HG03159 (cell line): Measurements from ENCODE around the gene KLHL1.

Source experiments
- ATAC-seq: cut with Tn5 transposase; IDR thresholded peaks from one replicate; pipeline ENCODE4 v1.9.1; 2021; ENCODE audit warnings: mild to moderate bottlenecking, moderate library complexity; ENCODE audit not compliant: unreplicated experiment

KLHL1 gene

GRCh38 chr13:70022646-70023045, 85.6 kb downstream of the KLHL1 start:
- no peak for ATAC-seq

GRCh38 chr13:70016116-70016515, 92.1 kb downstream of the KLHL1 start:
- no peak for ATAC-seq

GRCh38 chr13:70014337-70014736, 93.9 kb downstream of the KLHL1 start:
- no peak for ATAC-seq

- no peak for ATAC-seq
These were observed 108.4 kb downstream of the KLHL1 start for GRCh38 chr13:69999875-70000274.

GRCh38 chr13:69997061-69997460, 111.2 kb downstream of the KLHL1 start:
- ATAC-seq: no peak

- no peak for ATAC-seq
These were observed 127.5 kb downstream of the KLHL1 start for GRCh38 chr13:69980799-69981198.

- no peak for ATAC-seq
These were observed 132.8 kb downstream of the KLHL1 start for GRCh38 chr13:69975496-69975895.

GRCh38 chr13:69970520-69970919, 137.7 kb downstream of the KLHL1 start:
- no peak for ATAC-seq

GRCh38 chr13:69959046-69959445, 149.2 kb downstream of the KLHL1 start:
- no peak for ATAC-seq

GRCh38 chr13:69956839-69957238, 151.4 kb downstream of the KLHL1 start:
- ATAC-seq: no peak

- no peak for ATAC-seq
These were observed 151.9 kb downstream of the KLHL1 start for GRCh38 chr13:69956349-69956748.

GRCh38 chr13:69955271-69955670, 153.0 kb downstream of the KLHL1 start:
- no peak for ATAC-seq

GRCh38 chr13:69951412-69951811, 156.8 kb downstream of the KLHL1 start:
- no peak for ATAC-seq

GRCh38 chr13:69950160-69950559, 158.1 kb downstream of the KLHL1 start:
- no peak for ATAC-seq

GRCh38 chr13:69948016-69948415, 160.2 kb downstream of the KLHL1 start:
- ATAC-seq: peak; percentile 99

GRCh38 chr13:69947582-69947981, 160.7 kb downstream of the KLHL1 start:
- ATAC-seq: peak; percentile 15

GRCh38 chr13:69946511-69946910, 161.7 kb downstream of the KLHL1 start:
- ATAC-seq: no peak

- ATAC-seq: peak; percentile 97
These were observed 173.2 kb downstream of the KLHL1 start for GRCh38 chr13:69935043-69935442.

- no peak for ATAC-seq
These were observed 180.0 kb downstream of the KLHL1 start for GRCh38 chr13:69928262-69928661.

GRCh38 chr13:69921156-69921555, 187.1 kb downstream of the KLHL1 start:
- ATAC-seq: no peak

GRCh38 chr13:69912630-69913029, 195.6 kb downstream of the KLHL1 start:
- no peak for ATAC-seq

GRCh38 chr13:69910800-69911199, 197.5 kb downstream of the KLHL1 start:
- no peak for ATAC-seq

GRCh38 chr13:69904784-69905183, 203.5 kb downstream of the KLHL1 start:
- ATAC-seq: no peak

- ATAC-seq: no peak
These were observed 205.2 kb downstream of the KLHL1 start for GRCh38 chr13:69903081-69903480.
